ENCODE results near the gene SAPCD2.

DNA sequence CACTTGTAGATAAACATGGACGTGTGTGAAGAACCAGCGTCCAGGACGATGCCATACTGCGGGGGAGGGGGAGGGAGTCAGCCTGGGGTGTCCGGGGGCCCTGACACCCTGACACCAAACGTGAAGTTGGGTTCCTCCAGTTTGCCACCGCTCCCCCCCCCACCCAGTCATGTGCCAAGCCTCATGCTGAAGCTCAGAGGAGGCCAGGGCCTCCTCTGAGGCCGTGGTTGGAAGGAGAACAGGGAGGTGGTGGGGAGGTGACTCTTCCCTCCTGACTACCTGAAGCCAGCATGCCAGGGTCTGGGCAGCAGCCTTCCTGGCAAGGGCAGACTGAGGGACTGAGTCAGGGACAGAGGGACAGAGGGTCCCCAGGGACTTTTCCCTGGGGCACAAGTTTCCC lies 18.1 kb downstream of the SAPCD2 start:
- TF ChIP-seq, protein P1, sequence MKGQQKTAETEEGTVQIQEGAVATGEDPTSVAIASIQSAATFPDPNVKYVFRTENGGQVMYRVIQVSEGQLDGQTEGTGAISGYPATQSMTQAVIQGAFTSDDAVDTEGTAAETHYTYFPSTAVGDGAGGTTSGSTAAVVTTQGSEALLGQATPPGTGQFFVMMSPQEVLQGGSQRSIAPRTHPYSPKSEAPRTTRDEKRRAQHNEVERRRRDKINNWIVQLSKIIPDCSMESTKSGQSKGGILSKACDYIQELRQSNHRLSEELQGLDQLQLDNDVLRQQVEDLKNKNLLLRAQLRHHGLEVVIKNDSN (CRISPR knock-in tag; IDR thresholded peaks at IDR 0.05): no peak
- TF ChIP-seq STAT5B (CRISPR knock-in tag; IDR thresholded peaks at IDR 0.05): no peak
- no peak for TF ChIP-seq ESRRA (IDR thresholded peaks at IDR 0.05; ENCODE audit: borderline replicate concordance, low read depth)
- TF ChIP-seq, protein P2, sequence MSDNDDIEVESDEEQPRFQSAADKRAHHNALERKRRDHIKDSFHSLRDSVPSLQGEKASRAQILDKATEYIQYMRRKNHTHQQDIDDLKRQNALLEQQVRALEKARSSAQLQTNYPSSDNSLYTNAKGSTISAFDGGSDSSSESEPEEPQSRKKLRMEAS (CRISPR knock-in tag; IDR thresholded peaks at IDR 0.05): no peak
- no peak for TF ChIP-seq TCF7 (IDR thresholded peaks at IDR 0.05; ENCODE audit: borderline replicate concordance)
- TF ChIP-seq, protein P3, sequence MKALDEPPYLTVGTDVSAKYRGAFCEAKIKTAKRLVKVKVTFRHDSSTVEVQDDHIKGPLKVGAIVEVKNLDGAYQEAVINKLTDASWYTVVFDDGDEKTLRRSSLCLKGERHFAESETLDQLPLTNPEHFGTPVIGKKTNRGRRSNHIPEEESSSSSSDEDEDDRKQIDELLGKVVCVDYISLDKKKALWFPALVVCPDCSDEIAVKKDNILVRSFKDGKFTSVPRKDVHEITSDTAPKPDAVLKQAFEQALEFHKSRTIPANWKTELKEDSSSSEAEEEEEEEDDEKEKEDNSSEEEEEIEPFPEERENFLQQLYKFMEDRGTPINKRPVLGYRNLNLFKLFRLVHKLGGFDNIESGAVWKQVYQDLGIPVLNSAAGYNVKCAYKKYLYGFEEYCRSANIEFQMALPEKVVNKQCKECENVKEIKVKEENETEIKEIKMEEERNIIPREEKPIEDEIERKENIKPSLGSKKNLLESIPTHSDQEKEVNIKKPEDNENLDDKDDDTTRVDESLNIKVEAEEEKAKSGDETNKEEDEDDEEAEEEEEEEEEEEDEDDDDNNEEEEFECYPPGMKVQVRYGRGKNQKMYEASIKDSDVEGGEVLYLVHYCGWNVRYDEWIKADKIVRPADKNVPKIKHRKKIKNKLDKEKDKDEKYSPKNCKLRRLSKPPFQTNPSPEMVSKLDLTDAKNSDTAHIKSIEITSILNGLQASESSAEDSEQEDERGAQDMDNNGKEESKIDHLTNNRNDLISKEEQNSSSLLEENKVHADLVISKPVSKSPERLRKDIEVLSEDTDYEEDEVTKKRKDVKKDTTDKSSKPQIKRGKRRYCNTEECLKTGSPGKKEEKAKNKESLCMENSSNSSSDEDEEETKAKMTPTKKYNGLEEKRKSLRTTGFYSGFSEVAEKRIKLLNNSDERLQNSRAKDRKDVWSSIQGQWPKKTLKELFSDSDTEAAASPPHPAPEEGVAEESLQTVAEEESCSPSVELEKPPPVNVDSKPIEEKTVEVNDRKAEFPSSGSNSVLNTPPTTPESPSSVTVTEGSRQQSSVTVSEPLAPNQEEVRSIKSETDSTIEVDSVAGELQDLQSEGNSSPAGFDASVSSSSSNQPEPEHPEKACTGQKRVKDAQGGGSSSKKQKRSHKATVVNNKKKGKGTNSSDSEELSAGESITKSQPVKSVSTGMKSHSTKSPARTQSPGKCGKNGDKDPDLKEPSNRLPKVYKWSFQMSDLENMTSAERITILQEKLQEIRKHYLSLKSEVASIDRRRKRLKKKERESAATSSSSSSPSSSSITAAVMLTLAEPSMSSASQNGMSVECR (CRISPR knock-in tag; IDR thresholded peaks at IDR 0.05): no peak
- TF ChIP-seq, protein P4, sequence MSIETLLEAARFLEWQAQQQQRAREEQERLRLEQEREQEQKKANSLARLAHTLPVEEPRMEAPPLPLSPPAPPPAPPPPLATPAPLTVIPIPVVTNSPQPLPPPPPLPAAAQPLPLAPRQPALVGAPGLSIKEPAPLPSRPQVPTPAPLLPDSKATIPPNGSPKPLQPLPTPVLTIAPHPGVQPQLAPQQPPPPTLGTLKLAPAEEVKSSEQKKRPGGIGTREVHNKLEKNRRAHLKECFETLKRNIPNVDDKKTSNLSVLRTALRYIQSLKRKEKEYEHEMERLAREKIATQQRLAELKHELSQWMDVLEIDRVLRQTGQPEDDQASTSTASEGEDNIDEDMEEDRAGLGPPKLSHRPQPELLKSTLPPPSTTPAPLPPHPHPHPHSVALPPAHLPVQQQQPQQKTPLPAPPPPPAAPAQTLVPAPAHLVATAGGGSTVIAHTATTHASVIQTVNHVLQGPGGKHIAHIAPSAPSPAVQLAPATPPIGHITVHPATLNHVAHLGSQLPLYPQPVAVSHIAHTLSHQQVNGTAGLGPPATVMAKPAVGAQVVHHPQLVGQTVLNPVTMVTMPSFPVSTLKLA (conservative IDR thresholded peaks at IDR 0.05): no peak

Data from K562 (cell line).